Bronchial epithelial cell (primary cell): ENCODE results near the gene EAPP. TPM values are rescaled to one million over a fixed set of nuclear protein-coding genes. Genes with fewer than 3 reads are reported as not detected.
"Not testable (repeated sequence)": the region's sequence is repeated elsewhere in the genome, so short reads cannot be mapped to it uniquely, and the experiment has no call there.

ENCODE experiments used
- DNase-seq: peaks from one replicate; pipeline ENCODE4 v3.0.0-alpha.2; 2010; ENCODE audit warnings: low read depth
- FAIRE-seq: peaks from 2 replicates; lab custom pipeline; 2011; peaks lifted over from hg19 to GRCh38; lab: Jason Lieb, UNC
- H3K27me3 ChIP-seq: 2 replicates; pipeline ENCODE4 v1.5.1; 2011; ENCODE audit warnings: low read length; ENCODE audit not compliant: control insufficient read depth, insufficient read depth
- H3K36me3 ChIP-seq: 2 replicates; pipeline ENCODE4 v1.5.1; 2011; ENCODE audit warnings: low read length; ENCODE audit not compliant: control insufficient read depth, insufficient read depth
- H3K4me3 ChIP-seq: 2 replicates; pipeline ENCODE4 v1.5.1; 2011; ENCODE audit warnings: mild to moderate bottlenecking, low read depth, low read length, control low read depth
- CTCF ChIP-seq: IDR thresholded peaks from 2 replicates; pipeline ENCODE4 v1.5.1; 2011; ENCODE audit warnings: mild to moderate bottlenecking, moderate library complexity, low read length, control low read depth, inconsistent platforms; ENCODE audit not compliant: insufficient read depth, severe bottlenecking
- total RNA-seq: library from RNA; depleted of rRNA; stranded (reverse); fragments of >200 nt; gene quantifications from 2 replicates; pipeline ENCODE4 v1.2.1, GENCODE V29; 2014

EAPP gene
- total RNA-seq, 1 donor from 2014 or later, result 48.4 TPM

- no peak for TF ChIP-seq CTCF
- Histone ChIP-seq H3K4me3 (no peak overlapping the region), H3K27me3 (no peaks in the 10 kb centered on the region), H3K36me3 (peaks cover 9% of the 10 kb centered on the region)
- FAIRE-seq (no peak), DNase-seq (no peak)
These were observed 2.4 kb downstream of the EAPP start for GRCh38 chr14:34536951-34537676.

GRCh38 chr14:34527591-34527990 lies 11.9 kb downstream of the EAPP start:
- Histone ChIP-seq H3K27me3 (no peaks in the 10 kb centered on the region), H3K4me3 (no peak overlapping the region), H3K36me3 (peaks cover 23% of the 10 kb centered on the region)
- no peak for TF ChIP-seq CTCF
- FAIRE-seq, result no peak
- DNase-seq, result no peak

GRCh38 chr14:34524216-34524615 lies 15.3 kb downstream of the EAPP start:
- not testable (repeated sequence) for FAIRE-seq, H3K4me3 ChIP-seq, H3K27me3 ChIP-seq, DNase-seq
- peaks cover 19% of the 10 kb centered on the region for H3K36me3 ChIP-seq

- H3K36me3 ChIP-seq, result peaks cover 22% of the 10 kb centered on the region
- FAIRE-seq, result no peak
- no peak for TF ChIP-seq CTCF
- DNase-seq, result no peak
- no peaks in the 10 kb centered on the region for H3K27me3 ChIP-seq
- H3K4me3 ChIP-seq, result no peak overlapping the region
These were observed 17.0 kb downstream of the EAPP start for GRCh38 chr14:34522496-34522895.

- FAIRE-seq, H3K4me3 ChIP-seq, H3K27me3 ChIP-seq, DNase-seq: not testable (repeated sequence)
- H3K36me3 ChIP-seq, result peaks cover 20% of the 10 kb centered on the region
These were observed 18.4 kb downstream of the EAPP start for GRCh38 chr14:34521071-34521470.

GRCh38 chr14:34520304-34520970 lies 19.1 kb downstream of the EAPP start:
- not testable (repeated sequence) for H3K27me3 ChIP-seq, DNase-seq, H3K4me3 ChIP-seq, FAIRE-seq
- peaks cover 20% of the 10 kb centered on the region for H3K36me3 ChIP-seq

- no peak overlapping the region for H3K4me3 ChIP-seq
- no peak for FAIRE-seq
- H3K36me3 ChIP-seq, result no peaks in the 10 kb centered on the region
These were observed 31.6 kb downstream of the EAPP start for GRCh38 chr14:34507884-34508283.

More at GRCh38 chr14:34507884-34508283, 31.6 kb downstream of the EAPP start:
- TF ChIP-seq CTCF, result no peak
- no peaks in the 10 kb centered on the region for H3K27me3 ChIP-seq
- DNase-seq, result no peak
